ENCODE measurements around the gene GFAP. TPM values are rescaled to one million over a fixed set of nuclear protein-coding genes. Genes with fewer than 3 reads are reported as not detected.

Gene GFAP
- total RNA-seq, 1 experiment from 2014 or later, result 1.6 TPM

- CTCF ChIA-PET, result interaction anchor here (0.8 to 1.4 kb wide), 5 partner anchors 12 to 194 kb away, joined by 3 to 5 read pairs (median 3); partner anchors contain the start of gene ACBD4
- no peak overlapping the region for H3K4me3 Mint-ChIP-seq
Observed at GRCh38 chr17:44941712-44942331, 26.5 kb upstream of the GFAP start.

DNA sequence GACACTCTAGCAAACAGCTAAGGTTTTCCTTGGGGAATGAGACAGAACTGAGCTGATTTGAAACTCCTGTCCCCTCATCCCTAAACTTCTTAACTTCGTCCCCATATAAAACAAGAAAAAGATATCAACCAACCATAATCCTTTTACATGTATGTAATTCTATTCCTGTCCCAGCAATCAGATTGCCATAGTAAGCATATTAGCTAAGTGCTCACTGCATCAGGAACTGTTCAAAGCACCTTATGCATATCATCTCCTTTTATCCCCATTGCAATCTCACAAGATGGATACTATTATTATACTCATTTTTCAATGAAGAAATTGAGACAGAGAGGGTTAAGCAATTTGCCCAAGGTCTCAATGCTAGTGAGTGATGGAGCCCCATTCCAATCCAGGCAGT lies 25.5 kb upstream of the GFAP start:
- Mint-ChIP-seq H3K4me3 (no peak overlapping the region), H3K9me3 (no peaks in the 10 kb centered on the region), H3K27me3 (ENCODE audit: low read depth) (no peaks in the 10 kb centered on the region), H3K27ac (peak overlapping the region; percentile 29), H3K36me3 (peaks cover 42% of the 10 kb centered on the region), H3K4me1 (peaks cover 13% of the 10 kb centered on the region)
- ChIA-PET CTCF (interaction anchor here (2.4 to 2.9 kb wide), 2 partner anchors 20 to 81 kb away, joined by 9 to 13 read pairs; no protein-coding TSS in a partner anchor), POLR2A (interaction anchor here (0.7 kb wide), 1 partner anchor 39 kb away, joined by 3 read pairs; no protein-coding TSS in a partner anchor)
- ATAC-seq (no peak), DNase-seq (ENCODE audit: low spot score) (no peak)
- TF ChIP-seq SOX15 (CRISPR knock-in tag; IDR thresholded peaks at IDR 0.05) (no peak), TEAD4 (CRISPR knock-in tag; IDR thresholded peaks at IDR 0.05) (no peak), JUN (CRISPR knock-in tag; IDR thresholded peaks at IDR 0.05) (no peak), ZMAT4 (CRISPR knock-in tag; IDR thresholded peaks at IDR 0.05) (no peak)
- TF ChIP-seq, protein P1, sequence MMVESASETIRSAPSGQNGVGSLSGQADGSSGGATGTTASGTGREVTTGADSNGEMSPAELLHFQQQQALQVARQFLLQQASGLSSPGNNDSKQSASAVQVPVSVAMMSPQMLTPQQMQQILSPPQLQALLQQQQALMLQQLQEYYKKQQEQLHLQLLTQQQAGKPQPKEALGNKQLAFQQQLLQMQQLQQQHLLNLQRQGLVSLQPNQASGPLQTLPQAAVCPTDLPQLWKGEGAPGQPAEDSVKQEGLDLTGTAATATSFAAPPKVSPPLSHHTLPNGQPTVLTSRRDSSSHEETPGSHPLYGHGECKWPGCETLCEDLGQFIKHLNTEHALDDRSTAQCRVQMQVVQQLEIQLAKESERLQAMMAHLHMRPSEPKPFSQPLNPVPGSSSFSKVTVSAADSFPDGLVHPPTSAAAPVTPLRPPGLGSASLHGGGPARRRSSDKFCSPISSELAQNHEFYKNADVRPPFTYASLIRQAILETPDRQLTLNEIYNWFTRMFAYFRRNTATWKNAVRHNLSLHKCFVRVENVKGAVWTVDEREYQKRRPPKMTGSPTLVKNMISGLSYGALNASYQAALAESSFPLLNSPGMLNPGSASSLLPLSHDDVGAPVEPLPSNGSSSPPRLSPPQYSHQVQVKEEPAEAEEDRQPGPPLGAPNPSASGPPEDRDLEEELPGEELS (CRISPR knock-in tag; IDR thresholded peaks at IDR 0.05), result no peak

More at GRCh38 chr17:44941712-44942331, 26.5 kb upstream of the GFAP start:
- peak; percentile 39 for ATAC-seq
- H3K27ac Mint-ChIP-seq, result peak overlapping the region; percentile 56
- no peak for TF ChIP-seq ATF1 (CRISPR knock-in tag; IDR thresholded peaks at IDR 0.05)
- TF ChIP-seq SOX15 (CRISPR knock-in tag; IDR thresholded peaks at IDR 0.05), result no peak
- TF ChIP-seq NR3C1 (CRISPR knock-in tag; conservative IDR thresholded peaks at IDR 0.05; ENCODE audit: low read depth), result no peak
- no peak for TF ChIP-seq GABPB1 (CRISPR knock-in tag; IDR thresholded peaks at IDR 0.05)
- TF ChIP-seq ELF4 (CRISPR knock-in tag; IDR thresholded peaks at IDR 0.05; ENCODE audit: low read depth), result no peak
- no peak for TF ChIP-seq JUN (CRISPR knock-in tag; IDR thresholded peaks at IDR 0.05)
- TF ChIP-seq, protein P2, sequence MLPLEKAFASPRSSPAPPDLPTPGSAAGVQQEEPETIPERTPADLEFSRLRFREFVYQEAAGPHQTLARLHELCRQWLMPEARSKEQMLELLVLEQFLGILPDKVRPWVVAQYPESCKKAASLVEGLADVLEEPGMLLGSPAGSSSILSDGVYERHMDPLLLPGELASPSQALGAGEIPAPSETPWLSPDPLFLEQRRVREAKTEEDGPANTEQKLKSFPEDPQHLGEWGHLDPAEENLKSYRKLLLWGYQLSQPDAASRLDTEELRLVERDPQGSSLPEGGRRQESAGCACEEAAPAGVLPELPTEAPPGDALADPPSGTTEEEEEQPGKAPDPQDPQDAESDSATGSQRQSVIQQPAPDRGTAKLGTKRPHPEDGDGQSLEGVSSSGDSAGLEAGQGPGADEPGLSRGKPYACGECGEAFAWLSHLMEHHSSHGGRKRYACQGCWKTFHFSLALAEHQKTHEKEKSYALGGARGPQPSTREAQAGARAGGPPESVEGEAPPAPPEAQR (CRISPR knock-in tag; IDR thresholded peaks at IDR 0.05), result no peak
- no peak for TF ChIP-seq GRHL2 (CRISPR knock-in tag; IDR thresholded peaks at IDR 0.05; ENCODE audit: insufficient replicate concordance, severe bottlenecking)
- TF ChIP-seq, protein P3, sequence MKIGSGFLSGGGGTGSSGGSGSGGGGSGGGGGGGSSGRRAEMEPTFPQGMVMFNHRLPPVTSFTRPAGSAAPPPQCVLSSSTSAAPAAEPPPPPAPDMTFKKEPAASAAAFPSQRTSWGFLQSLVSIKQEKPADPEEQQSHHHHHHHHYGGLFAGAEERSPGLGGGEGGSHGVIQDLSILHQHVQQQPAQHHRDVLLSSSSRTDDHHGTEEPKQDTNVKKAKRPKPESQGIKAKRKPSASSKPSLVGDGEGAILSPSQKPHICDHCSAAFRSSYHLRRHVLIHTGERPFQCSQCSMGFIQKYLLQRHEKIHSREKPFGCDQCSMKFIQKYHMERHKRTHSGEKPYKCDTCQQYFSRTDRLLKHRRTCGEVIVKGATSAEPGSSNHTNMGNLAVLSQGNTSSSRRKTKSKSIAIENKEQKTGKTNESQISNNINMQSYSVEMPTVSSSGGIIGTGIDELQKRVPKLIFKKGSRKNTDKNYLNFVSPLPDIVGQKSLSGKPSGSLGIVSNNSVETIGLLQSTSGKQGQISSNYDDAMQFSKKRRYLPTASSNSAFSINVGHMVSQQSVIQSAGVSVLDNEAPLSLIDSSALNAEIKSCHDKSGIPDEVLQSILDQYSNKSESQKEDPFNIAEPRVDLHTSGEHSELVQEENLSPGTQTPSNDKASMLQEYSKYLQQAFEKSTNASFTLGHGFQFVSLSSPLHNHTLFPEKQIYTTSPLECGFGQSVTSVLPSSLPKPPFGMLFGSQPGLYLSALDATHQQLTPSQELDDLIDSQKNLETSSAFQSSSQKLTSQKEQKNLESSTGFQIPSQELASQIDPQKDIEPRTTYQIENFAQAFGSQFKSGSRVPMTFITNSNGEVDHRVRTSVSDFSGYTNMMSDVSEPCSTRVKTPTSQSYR (CRISPR knock-in tag; IDR thresholded peaks at IDR 0.05), result no peak
- TF ChIP-seq PRRX2 (CRISPR knock-in tag; IDR thresholded peaks at IDR 0.05), result no peak
- TF ChIP-seq FOXJ3 (CRISPR knock-in tag; IDR thresholded peaks at IDR 0.05; ENCODE audit: borderline replicate concordance), result no peak
- TF ChIP-seq NFYB (CRISPR knock-in tag; conservative IDR thresholded peaks at IDR 0.05; ENCODE audit: low read depth), result no peak
- TF ChIP-seq ESRRA (CRISPR knock-in tag; IDR thresholded peaks at IDR 0.05; ENCODE audit: borderline replicate concordance), result no peak
- TF ChIP-seq, protein P4, sequence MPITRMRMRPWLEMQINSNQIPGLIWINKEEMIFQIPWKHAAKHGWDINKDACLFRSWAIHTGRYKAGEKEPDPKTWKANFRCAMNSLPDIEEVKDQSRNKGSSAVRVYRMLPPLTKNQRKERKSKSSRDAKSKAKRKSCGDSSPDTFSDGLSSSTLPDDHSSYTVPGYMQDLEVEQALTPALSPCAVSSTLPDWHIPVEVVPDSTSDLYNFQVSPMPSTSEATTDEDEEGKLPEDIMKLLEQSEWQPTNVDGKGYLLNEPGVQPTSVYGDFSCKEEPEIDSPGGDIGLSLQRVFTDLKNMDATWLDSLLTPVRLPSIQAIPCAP (CRISPR knock-in tag; IDR thresholded peaks at IDR 0.05), result no peak
- TF ChIP-seq USF2 (CRISPR knock-in tag; IDR thresholded peaks at IDR 0.05), result no peak
- H3K27me3 Mint-ChIP-seq (ENCODE audit: low read depth), result no peaks in the 10 kb centered on the region
- peaks cover 43% of the 10 kb centered on the region for H3K36me3 Mint-ChIP-seq
- POLR2A ChIA-PET, result no interaction called here
- DNase-seq (ENCODE audit: low spot score), result no peak
- H3K4me1 Mint-ChIP-seq, result peaks cover 21% of the 10 kb centered on the region
- H3K9me3 Mint-ChIP-seq, result no peaks in the 10 kb centered on the region
